ENCODE data around the gene GDI2.

- TF ChIP-seq EZH2 (IDR thresholded peaks at IDR 0.05; ENCODE audit: low read length) = no peak
- no peak for TF ChIP-seq CTCF (optimal IDR thresholded peaks at IDR 0.05 in 1 of 3, IDR thresholded peaks at IDR 0.05 in 1 of 3, conservative IDR thresholded peaks at IDR 0.05 in 1 of 3; ENCODE audit: extremely low read depth in 1 of 3, insufficient read depth in 2 of 3, low read length in 3 of 3)
Measured at GRCh38 chr10:5748394-5748803, 64.8 kb downstream of the GDI2 start.

Data from keratinocyte (primary cell).